LNCaP clone FGC (cell line): ENCODE measurements around the gene DOCK8.

ENCODE experiments used
- DNase-seq: peaks from one replicate; pipeline ENCODE4 v3.0.0-alpha.2; 2011; ENCODE audit warnings: low read depth
- H3K4me3 ChIP-seq: 2 replicates; pipeline ENCODE4 v1.5.1; 2011; ENCODE audit warnings: mild to moderate bottlenecking, low read depth, low read length, control low read depth
- CTCF ChIP-seq: IDR thresholded peaks from 2 replicates; pipeline ENCODE4 v1.5.1; 2012; ENCODE audit warnings: mild to moderate bottlenecking; ENCODE audit not compliant: control insufficient read depth, insufficient read depth; ENCODE audit errors: extremely low read depth

The DOCK8 gene

GRCh38 chr9:312596-313320 is 98.1 kb downstream of the DOCK8 start:
- H3K4me3 ChIP-seq = no peak overlapping the region
- TF ChIP-seq CTCF = no peak
- peak; percentile 78 for DNase-seq

GRCh38 chr9:316382-316965 is 101.8 kb downstream of the DOCK8 start:
- H3K4me3 ChIP-seq = no peak overlapping the region
- TF ChIP-seq CTCF = no peak
- no peak for DNase-seq

GRCh38 chr9:318646-319045 is 104.0 kb downstream of the DOCK8 start:
- H3K4me3 ChIP-seq = no peak overlapping the region
- TF ChIP-seq CTCF = no peak
- no peak for DNase-seq

GRCh38 chr9:324971-325370 is 110.3 kb downstream of the DOCK8 start:
- no peak for DNase-seq
- TF ChIP-seq CTCF = no peak
- no peak overlapping the region for H3K4me3 ChIP-seq

- H3K4me3 ChIP-seq = no peak overlapping the region
- no peak for DNase-seq
- TF ChIP-seq CTCF = no peak
Measured at GRCh38 chr9:326667-327066, 112.0 kb downstream of the DOCK8 start.

GRCh38 chr9:328453-328852 is 113.8 kb downstream of the DOCK8 start:
- no peak overlapping the region for H3K4me3 ChIP-seq
- DNase-seq = no peak
- no peak for TF ChIP-seq CTCF

GRCh38 chr9:331197-331596 is 116.5 kb downstream of the DOCK8 start:
- no peak for DNase-seq
- no peak overlapping the region for H3K4me3 ChIP-seq
- TF ChIP-seq CTCF = no peak
